Transverse colon (tissue), 4 donors: Measurements from ENCODE around the gene SNX6. TPM values are rescaled to one million over a fixed set of nuclear protein-coding genes. Genes with fewer than 3 reads are reported as not detected.
A peak's percentile ranks its signal among the peaks of the same experiment; 100 is the strongest.

Experiments
- DNase-seq: peaks from one replicate; pipeline ENCODE4 v3.0.0-alpha.2; 2019
- H3K27ac ChIP-seq, 4 donors: fragments of 200-600 bp; sonication (generic); 2 replicates each; pipeline ENCODE4 v1.5.1; 2016 to 2018; ENCODE audit warnings: inconsistent platforms in 4 of 4
- H3K27me3 ChIP-seq: fragments of 200-600 bp; sonication (generic); 2 replicates; pipeline ENCODE4 v1.5.1; 2017; ENCODE audit warnings: inconsistent platforms
- H3K36me3 ChIP-seq, 4 donors: fragments of 200-600 bp; sonication (generic); 2 replicates each; pipeline ENCODE4 v1.5.1; 2017 to 2019; ENCODE audit warnings: inconsistent platforms in 4 of 4
- H3K4me1 ChIP-seq, 4 donors: fragments of 200-600 bp; sonication (generic); 2 replicates each; pipeline ENCODE4 v1.5.1; 2017 to 2020; ENCODE audit warnings: inconsistent platforms in 4 of 4
- H3K4me3 ChIP-seq, 4 donors: fragments of 200-600 bp; sonication (generic); 1 replicate in 1 of 4; 2 replicates in 3 of 4; pipeline versions ENCODE4 v1.5.1 to v1.6.1; 2017 to 2019; ENCODE audit warnings: inconsistent platforms in 4 of 4
- H3K9me3 ChIP-seq, 2 donors: fragments of 200-600 bp; sonication (generic); 2 replicates each; pipeline ENCODE4 v1.5.1; 2017 to 2019; ENCODE audit warnings: inconsistent platforms in 2 of 2
- EP300 ChIP-seq: sonication (generic); formaldehyde crosslinking; IDR thresholded peaks from one replicate; pipeline ENCODE4 v1.6.1; 2017; ENCODE audit warnings: antibody characterized with exemption, low read depth
- POLR2A ChIP-seq: fragments of 450-650 bp; IDR thresholded peaks from one replicate; pipeline ENCODE4 v1.6.1; 2016; ENCODE audit warnings: antibody characterized with exemption, mild to moderate bottlenecking, moderate library complexity
- POLR2AphosphoS5 ChIP-seq, 3 donors: sonication (generic); formaldehyde crosslinking; IDR thresholded peaks; one replicate each; pipeline ENCODE4 v1.6.1; 2016; ENCODE audit warnings: antibody characterized with exemption in 3 of 3
- WGBS, 2 donors: methylation state at CpG; one replicate each; pipeline ENCODE4 v1.1.5; 2018; ENCODE audit warnings: low coverage in 1 of 2; 5-methylcytosine and 5-hydroxymethylcytosine counted together
- in situ Hi-C, 4 donors: fragments of 200-750 bp; cut with MboI; loops; one replicate each; pipeline versions ENCODE4 v1.15.0 to v1.15.1; 2017; ENCODE audit warnings: low sequenced_read_pairs in 3 of 4, low pct_ligation_motif_present in 1 of 4, low pct_unique_long_range_greater_than_20kb in 1 of 4
- intact Hi-C: fragments of 100-400 bp; cut with DNase I; formaldehyde crosslinking; loops from one replicate; pipeline ENCODE4 v1.15.1; 2023; ENCODE audit warnings: low total_unique reads
- total RNA-seq, 4 donors: library from RNA; depleted of rRNA; stranded (reverse); fragments of >200 nt; gene quantifications; one replicate each; pipeline ENCODE4 v1.1.0, GENCODE V29; 2016
- TF ChIP-seq, protein P1 (sequence below), 5 experiments: fragments of 200-600 bp in 3 of 5; fragments of 450-650 bp in 2 of 5; sonication (generic) in 3 of 5; IDR thresholded peaks; 1 replicate in 2 of 5; 2 replicates in 3 of 5; pipeline ENCODE4 v1.5.1; 2016 to 2017; ENCODE audit warnings: antibody characterized with exemption in 5 of 5, inconsistent platforms in 3 of 5, mild to moderate bottlenecking in 2 of 5, moderate library complexity in 1 of 5

SNX6 gene
- total RNA-seq, 4 donors from 2014 or later, result 45.6 to 157 (median 118) TPM

DNA sequence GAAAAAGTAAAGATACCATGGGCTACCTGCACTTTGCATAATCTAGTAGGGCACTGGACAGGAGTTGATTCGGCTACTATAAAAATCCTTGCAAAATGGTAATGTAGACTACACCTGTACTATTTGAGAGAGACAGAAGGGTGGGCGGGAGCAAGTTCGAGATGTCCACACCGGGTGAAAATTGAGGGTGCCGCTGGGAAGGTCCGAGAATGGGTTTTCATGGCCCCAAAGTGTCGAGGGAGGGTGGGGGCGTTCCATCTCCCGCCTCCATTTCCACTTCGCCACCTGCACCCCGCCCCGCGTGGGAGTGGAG is 648 bp downstream of the SNX6 start:
- 0 to 2% methylated on average over 4 to 13 of the region's 13 CpGs for WGBS, 2 donors
- Histone ChIP-seq H3K4me1 (peaks cover 3 to 40% (median 14%) of the 10 kb centered on the region in 4 donors), H3K4me3 (peak overlapping the region; percentile 75 to 99 (median 81)), H3K27me3 (no peaks in the 10 kb centered on the region), H3K36me3 (no peaks in the 10 kb centered on the region), H3K9me3 (no peaks in the 10 kb centered on the region), H3K27ac (peak overlapping the region; percentile 91 to 99 (median 94))
- in situ Hi-C loops, result no loop called here
- no peak for DNase-seq
- intact Hi-C loops, result no loop called here
- TF ChIP-seq POLR2AphosphoS5 (IDR thresholded peaks at IDR 0.05) (no peak), POLR2A (no peak), EP300 (no peak)
- TF ChIP-seq, protein P1, sequence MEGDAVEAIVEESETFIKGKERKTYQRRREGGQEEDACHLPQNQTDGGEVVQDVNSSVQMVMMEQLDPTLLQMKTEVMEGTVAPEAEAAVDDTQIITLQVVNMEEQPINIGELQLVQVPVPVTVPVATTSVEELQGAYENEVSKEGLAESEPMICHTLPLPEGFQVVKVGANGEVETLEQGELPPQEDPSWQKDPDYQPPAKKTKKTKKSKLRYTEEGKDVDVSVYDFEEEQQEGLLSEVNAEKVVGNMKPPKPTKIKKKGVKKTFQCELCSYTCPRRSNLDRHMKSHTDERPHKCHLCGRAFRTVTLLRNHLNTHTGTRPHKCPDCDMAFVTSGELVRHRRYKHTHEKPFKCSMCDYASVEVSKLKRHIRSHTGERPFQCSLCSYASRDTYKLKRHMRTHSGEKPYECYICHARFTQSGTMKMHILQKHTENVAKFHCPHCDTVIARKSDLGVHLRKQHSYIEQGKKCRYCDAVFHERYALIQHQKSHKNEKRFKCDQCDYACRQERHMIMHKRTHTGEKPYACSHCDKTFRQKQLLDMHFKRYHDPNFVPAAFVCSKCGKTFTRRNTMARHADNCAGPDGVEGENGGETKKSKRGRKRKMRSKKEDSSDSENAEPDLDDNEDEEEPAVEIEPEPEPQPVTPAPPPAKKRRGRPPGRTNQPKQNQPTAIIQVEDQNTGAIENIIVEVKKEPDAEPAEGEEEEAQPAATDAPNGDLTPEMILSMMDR (IDR thresholded peaks at IDR 0.05), result no peak

DNA sequence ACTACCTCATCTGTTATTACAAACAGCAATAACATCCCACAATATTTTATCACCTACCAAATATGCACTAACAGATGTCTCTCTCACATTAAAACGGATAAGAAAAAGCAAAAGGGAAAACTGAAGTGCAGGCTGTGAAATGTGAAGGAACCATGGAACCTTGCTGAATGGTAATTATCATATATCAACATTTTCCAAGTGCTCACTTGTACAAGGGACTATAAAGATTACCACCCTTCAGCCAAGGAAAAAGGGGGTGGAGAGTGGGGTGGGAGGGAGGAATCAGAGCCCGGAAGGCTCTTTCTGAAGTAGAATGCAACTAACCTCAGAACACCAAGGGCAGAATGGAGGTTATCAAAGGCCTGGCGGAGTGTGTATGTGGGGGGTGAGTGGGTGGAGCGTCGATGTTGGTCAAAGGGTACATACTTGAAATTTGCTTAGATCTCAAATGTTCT is 1.2 kb downstream of the SNX6 start:
- Histone ChIP-seq H3K9me3 (no peaks in the 10 kb centered on the region), H3K36me3 (no peaks in the 10 kb centered on the region), H3K27ac (peak overlapping the region; percentile 91 to 99 (median 94)), H3K4me3 (peak overlapping the region; percentile 75 to 99 (median 81)), H3K4me1 (peaks cover 3 to 43% (median 14%) of the 10 kb centered on the region in 4 donors), H3K27me3 (no peaks in the 10 kb centered on the region)
- in situ Hi-C loops, result no loop called here
- intact Hi-C loops, result no loop called here
- peak; percentile 61 for DNase-seq
- 6 to 14% methylated on average over 2 to 5 of the region's 5 CpGs for WGBS, 2 donors
- peak in 1 of 3 donors; percentile 22 for TF ChIP-seq POLR2AphosphoS5 (IDR thresholded peaks at IDR 0.05)
- TF ChIP-seq, protein P1 (IDR thresholded peaks at IDR 0.05), result no peak
- TF ChIP-seq POLR2A, result peak; percentile 45

DNA sequence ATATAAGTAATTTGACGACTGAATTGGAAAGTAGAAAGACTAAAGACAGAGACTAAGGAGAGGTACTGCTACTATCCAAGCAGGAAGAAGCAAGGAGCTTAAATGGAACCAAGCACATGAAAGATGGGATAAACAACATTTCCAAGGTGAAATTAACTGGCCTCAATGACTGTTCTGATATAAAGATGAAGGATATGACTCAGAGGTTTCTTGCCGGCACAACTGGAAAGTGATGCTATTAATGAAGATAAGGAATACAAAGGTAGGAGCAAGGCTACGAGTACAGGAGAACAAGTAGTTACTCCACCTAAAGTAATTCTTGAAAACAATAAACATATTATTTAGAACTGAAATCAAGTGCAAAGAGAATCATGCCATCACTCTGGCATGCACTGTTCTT is 6.4 kb downstream of the SNX6 start:
- intact Hi-C loops, result no loop called here
- WGBS, 2 donors, result 75 to 78% methylated on average over 3 of the region's 3 CpGs
- Histone ChIP-seq H3K4me3 (no peak overlapping the region), H3K27me3 (no peaks in the 10 kb centered on the region), H3K4me1 (peaks cover 0 to 59% (median 17%) of the 10 kb centered on the region in 4 donors), H3K27ac (no peak overlapping the region), H3K9me3 (no peaks in the 10 kb centered on the region), H3K36me3 (peaks cover 0 to 4% (median 0%) of the 10 kb centered on the region in 4 donors)
- no peak for DNase-seq
- in situ Hi-C loops, result no loop called here
- TF ChIP-seq POLR2AphosphoS5 (IDR thresholded peaks at IDR 0.05), result no peak
- TF ChIP-seq POLR2A, result no peak
- TF ChIP-seq, protein P1 (IDR thresholded peaks at IDR 0.05), result no peak

DNA sequence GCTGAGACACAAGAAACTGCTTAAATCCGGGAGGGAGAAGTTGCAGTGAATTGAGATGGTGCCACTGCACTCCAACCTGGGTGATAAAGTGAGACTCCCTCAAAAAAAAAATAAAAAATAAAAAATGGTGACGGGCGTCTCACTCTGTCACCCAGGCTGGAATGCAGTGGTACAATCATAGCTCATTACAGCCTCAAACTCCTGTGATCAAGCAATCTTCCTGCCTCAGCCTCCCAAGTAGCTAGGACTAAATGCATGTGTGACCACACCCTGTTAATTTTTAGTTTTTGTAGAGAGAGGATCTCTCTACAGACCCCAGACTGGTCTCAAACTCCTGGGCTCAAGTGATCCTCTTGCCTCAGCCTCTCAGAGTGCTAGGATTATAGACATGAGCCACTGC is 9.1 kb downstream of the SNX6 start:
- Histone ChIP-seq H3K4me3 (no peak overlapping the region), H3K4me1 (peaks cover 0 to 35% (median 14%) of the 10 kb centered on the region in 4 donors), H3K9me3 (no peaks in the 10 kb centered on the region), H3K27ac (peak overlapping the region in 2 of 4 donors; percentile 4 to 61), H3K27me3 (no peaks in the 10 kb centered on the region), H3K36me3 (peaks cover 0 to 5% (median 2%) of the 10 kb centered on the region in 4 donors)
- TF ChIP-seq EP300, result no peak
- TF ChIP-seq, protein P1 (IDR thresholded peaks at IDR 0.05), result no peak
- TF ChIP-seq POLR2AphosphoS5 (IDR thresholded peaks at IDR 0.05), result no peak
- no peak for TF ChIP-seq POLR2A
- 66 to 88% methylated on average over 3 of the region's 3 CpGs for WGBS, 2 donors
- in situ Hi-C loops, result no loop called here
- intact Hi-C loops, result no loop called here
- no peak for DNase-seq
